Activated T-cell treated with anti-CD3 and anti-CD28 coated beads, Interleukin-2, amount 50 U/mL, for 72 hours (primary cell): ENCODE measurements around the gene KANK2. TPM values are rescaled to one million over a fixed set of nuclear protein-coding genes. Genes with fewer than 3 reads are reported as not detected.

Experiments
- ATAC-seq, 2 donors: fragments of 150-1000 bp; cut with Tn5 transposase; replicated peaks in 1 of 2; 2 replicates each; pipeline ENCODE4 v1.10.0; 2021; ENCODE audit warnings: moderate library complexity in 2 of 2, mild to moderate bottlenecking in 1 of 2
- DNase-seq, 2 donors: peaks; one replicate each; pipeline ENCODE4 v3.0.0; 2021 to 2022; ENCODE audit warnings: mixed read lengths in 1 of 2
- H3K27ac Mint-ChIP-seq: one replicate; pipeline ENCODE4 v1.8.0; 2022; ENCODE audit warnings: mild to moderate bottlenecking, moderate library complexity, mixed read lengths
- H3K27me3 Mint-ChIP-seq: one replicate; pipeline ENCODE4 v1.8.0; 2022; ENCODE audit warnings: low read depth, mixed read lengths
- H3K36me3 Mint-ChIP-seq, 2 donors: one replicate each; pipeline ENCODE4 v1.8.0; 2022; ENCODE audit warnings: mixed read lengths in 2 of 2, mild to moderate bottlenecking in 1 of 2; ENCODE audit not compliant: insufficient read depth in 2 of 2
- H3K4me1 Mint-ChIP-seq: one replicate; pipeline ENCODE4 v1.8.0; 2022; ENCODE audit warnings: low read depth, mixed read lengths
- H3K4me3 Mint-ChIP-seq, 2 donors: one replicate each; pipeline ENCODE4 v1.8.0; 2022; ENCODE audit warnings: mild to moderate bottlenecking in 2 of 2, mixed read lengths in 2 of 2, moderate library complexity in 2 of 2
- H3K9me3 Mint-ChIP-seq, 2 donors: one replicate each; pipeline ENCODE4 v1.8.0; 2022; ENCODE audit warnings: mixed read lengths in 2 of 2
- total RNA-seq, 2 donors: library from RNA; stranded (reverse); gene quantifications; one replicate each; pipeline ENCODE4 v1.2.3, GENCODE V29; 2022

Gene KANK2
- total RNA-seq, 2 donors from 2014 or later: 0.96 to 1.1 TPM

DNA sequence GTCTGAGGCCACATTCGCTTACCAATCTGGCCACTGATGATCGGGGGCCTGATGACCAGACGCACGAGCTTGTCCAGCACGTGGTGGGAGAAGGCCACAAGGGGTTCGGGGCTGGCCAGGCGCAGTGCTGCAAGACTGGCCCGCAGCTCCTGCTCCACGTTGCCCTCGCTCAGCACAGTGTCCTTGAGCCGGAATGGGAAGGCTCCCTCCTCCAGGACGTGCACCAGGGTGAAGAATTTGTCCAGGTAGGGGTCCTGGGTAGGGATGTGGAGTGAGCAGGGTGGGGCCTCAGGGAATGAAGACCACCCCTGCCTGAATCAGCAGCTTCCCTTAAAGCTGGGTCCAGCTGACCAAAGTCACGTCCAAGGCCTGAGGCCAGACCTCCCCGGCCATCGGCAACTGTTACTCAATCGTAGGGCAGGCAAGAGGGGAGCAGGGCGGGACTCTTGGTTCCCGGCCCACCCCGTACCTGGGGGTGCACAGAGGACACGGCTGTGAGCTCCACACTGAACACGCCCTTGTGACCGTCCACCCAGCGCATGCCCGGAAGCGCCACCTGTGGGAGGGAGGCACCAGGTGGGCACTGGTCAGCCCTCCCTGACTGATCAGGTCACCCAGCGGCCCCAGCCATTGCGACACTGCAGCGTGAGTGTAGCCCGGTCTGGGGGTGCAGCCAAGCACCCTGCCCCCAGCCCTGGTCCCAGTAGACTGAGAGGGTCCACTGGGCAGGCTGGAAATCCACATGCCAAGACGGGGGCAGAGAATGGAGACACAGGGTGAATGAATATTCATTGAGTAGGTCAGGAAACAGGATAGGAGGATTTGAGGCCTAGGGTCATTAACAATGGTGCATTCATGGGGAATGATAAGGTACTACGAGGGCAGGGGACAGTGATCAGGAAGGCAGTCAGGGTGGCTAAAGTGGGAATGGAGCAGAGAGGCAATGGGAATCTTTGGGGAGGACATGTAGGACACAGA is 39.3 kb upstream of the KANK2 start:
- H3K9me3 Mint-ChIP-seq: peaks cover 2 to 5% of the 10 kb centered on the region in 2 donors
- no peak for DNase-seq
- H3K27ac Mint-ChIP-seq: no peak overlapping the region
- no peaks in the 10 kb centered on the region for H3K4me1 Mint-ChIP-seq
- no peaks in the 10 kb centered on the region for H3K36me3 Mint-ChIP-seq
- no peak overlapping the region for H3K4me3 Mint-ChIP-seq
- no peak for ATAC-seq
- H3K27me3 Mint-ChIP-seq: no peaks in the 10 kb centered on the region

DNA sequence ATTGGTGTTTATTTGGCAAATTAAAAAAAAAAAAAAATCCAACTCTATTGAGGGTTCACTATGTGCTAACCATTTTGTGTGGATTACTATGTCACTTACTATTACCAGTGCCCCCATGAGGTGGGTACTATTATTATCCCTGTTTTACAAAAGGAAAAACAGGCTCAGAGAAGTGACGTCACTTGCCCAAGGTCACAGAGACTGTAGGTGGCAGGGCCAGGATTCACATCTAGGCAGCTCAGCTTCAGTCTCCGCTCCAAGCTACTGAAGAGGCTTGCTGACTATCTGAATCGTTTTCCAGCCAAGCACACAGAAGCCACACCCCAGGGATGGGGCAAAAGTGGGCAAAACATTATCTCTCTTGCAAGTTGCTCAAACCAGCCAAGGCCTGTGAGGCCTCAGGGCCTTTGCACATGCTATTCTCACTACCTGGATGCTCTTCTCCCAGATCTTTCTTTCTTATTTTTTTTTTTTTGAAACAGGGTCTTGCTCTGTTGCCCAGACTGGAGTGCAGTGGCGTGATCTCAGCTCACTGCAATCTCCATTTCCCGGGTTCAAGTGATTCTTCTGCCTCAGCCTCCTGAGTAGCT is 37.2 kb upstream of the KANK2 start:
- no peak for ATAC-seq
- no peaks in the 10 kb centered on the region for H3K4me1 Mint-ChIP-seq
- H3K27ac Mint-ChIP-seq: no peak overlapping the region
- no peak for DNase-seq
- H3K27me3 Mint-ChIP-seq: no peaks in the 10 kb centered on the region
- peaks cover 2 to 5% of the 10 kb centered on the region in 2 donors for H3K9me3 Mint-ChIP-seq
- H3K36me3 Mint-ChIP-seq: no peaks in the 10 kb centered on the region
- H3K4me3 Mint-ChIP-seq: no peak overlapping the region

DNA sequence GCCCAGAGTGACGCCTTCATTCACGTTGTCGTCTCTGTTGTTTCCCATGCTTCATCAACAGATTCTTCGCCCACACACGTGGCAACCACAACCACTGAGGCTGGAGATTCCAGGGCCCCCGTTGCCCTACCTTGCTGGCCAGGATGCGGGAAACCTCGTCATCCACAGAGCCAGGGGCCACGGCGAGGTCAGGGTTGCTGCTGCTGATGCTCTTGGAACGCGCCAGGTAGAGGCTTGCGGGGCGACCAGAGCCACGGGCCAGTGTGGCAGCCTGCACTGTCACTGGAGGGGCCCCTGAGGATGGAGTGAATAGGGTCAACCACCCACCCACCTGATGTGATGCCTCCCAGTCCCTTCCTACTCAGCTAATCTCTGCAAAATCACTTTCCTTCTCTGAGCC is 35.7 kb upstream of the KANK2 start:
- Mint-ChIP-seq H3K27ac (no peak overlapping the region), H3K36me3 (no peaks in the 10 kb centered on the region), H3K4me3 (no peak overlapping the region), H3K9me3 (no peaks in the 10 kb centered on the region), H3K27me3 (no peaks in the 10 kb centered on the region), H3K4me1 (no peaks in the 10 kb centered on the region)
- DNase-seq (no peak), ATAC-seq (no peak)

DNA sequence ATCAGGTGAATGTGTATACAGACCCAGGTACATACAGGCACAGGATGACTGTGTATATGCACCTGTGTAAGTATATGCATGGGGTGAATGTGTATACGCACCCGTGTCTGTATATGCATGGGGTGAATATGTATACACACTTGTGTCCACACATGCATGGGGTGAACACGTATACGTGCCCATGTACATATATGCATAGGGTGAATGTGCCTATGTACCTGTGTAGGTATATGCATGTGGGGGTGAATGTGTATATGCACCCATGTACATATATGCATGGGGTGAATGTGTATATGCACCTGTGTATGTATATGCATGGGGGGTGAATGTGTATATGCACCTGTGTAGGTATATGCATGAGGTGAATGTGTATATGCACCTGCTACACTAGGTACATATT is 35.2 kb upstream of the KANK2 start:
- Mint-ChIP-seq H3K4me3 (no peak overlapping the region), H3K27ac (no peak overlapping the region), H3K9me3 (no peaks in the 10 kb centered on the region), H3K36me3 (no peaks in the 10 kb centered on the region), H3K27me3 (no peaks in the 10 kb centered on the region), H3K4me1 (no peaks in the 10 kb centered on the region)
- ATAC-seq: no peak
- no peak for DNase-seq

DNA sequence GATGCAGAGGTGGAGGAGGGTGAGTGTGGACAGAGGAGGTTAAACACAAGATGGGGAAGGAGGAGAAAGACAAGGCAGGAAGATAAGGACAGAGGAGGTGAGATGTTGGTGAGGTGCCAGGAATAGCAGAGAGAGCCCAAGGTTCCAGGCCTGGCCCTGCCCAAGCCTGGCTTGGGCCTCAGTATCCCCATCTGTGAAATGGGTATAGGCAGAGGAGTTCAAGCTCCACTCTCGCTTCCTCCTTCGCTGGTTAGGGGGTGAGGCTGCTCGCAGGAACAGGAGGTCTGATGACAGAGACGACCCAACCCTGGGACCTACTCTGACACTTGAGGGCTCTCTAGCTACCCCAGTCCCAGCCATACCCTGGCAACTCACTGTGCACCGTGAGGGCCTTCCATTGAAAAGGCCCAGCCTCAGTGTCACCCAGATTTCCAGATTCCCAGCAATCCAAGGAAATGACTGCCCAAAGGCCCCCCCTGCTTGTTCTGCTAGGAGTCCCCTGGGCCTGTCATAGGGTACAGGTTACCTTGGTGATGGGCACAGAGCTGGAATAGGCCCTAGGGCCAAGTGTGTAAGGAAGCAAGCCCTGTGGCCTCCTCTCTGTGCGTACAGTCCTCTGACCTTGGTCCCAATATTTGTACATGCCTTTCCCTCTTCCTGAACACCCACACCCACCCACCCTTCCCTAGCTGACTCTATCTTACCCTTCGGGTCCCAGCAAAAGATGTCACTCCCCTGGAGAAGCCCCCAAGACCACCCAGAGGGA is 33.5 kb upstream of the KANK2 start:
- Mint-ChIP-seq H3K4me1 (no peaks in the 10 kb centered on the region), H3K27me3 (no peaks in the 10 kb centered on the region), H3K4me3 (no peak overlapping the region), H3K36me3 (no peaks in the 10 kb centered on the region), H3K9me3 (no peaks in the 10 kb centered on the region), H3K27ac (no peak overlapping the region)
- DNase-seq (no peak), ATAC-seq (no peak)

DNA sequence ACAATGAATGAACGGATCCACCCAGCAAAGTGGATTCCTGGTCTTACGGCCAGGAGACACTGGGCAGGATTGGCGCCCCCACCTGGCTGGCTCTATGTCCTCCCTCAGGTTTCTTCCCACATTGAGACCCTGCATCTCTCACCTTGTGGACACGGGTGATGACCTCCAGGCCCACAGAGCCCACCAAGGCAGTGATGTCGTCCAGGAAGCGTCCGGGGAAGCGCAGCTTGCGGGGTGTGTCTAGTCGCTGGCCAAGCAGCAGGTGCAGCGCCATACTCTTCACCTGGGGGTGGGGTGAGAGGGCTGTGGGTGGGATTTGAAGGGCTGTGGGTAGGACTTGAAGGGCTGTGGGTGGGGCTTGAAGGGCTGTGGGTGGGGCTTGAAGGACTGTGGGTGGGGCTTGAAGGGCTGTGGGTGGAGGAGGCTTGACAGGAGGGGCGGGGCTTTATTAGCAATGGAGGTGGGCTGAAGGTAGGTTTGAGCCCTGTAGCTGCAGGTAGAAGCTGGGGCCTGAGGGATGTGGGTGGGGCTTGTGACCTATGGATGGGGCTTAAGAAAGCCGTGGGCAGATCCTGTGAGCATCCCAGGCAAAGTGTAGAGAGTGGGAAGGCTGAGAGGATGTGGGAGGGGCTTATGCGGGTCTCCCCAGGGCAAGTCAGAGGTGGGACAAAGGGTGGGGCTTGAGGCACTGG is 30.0 kb upstream of the KANK2 start:
- Mint-ChIP-seq H3K4me3 (no peak overlapping the region), H3K4me1 (no peaks in the 10 kb centered on the region), H3K27ac (no peak overlapping the region), H3K36me3 (no peaks in the 10 kb centered on the region), H3K27me3 (no peaks in the 10 kb centered on the region), H3K9me3 (no peaks in the 10 kb centered on the region)
- no peak for ATAC-seq
- peak in 1 of 2 donors; percentile 10 for DNase-seq

DNA sequence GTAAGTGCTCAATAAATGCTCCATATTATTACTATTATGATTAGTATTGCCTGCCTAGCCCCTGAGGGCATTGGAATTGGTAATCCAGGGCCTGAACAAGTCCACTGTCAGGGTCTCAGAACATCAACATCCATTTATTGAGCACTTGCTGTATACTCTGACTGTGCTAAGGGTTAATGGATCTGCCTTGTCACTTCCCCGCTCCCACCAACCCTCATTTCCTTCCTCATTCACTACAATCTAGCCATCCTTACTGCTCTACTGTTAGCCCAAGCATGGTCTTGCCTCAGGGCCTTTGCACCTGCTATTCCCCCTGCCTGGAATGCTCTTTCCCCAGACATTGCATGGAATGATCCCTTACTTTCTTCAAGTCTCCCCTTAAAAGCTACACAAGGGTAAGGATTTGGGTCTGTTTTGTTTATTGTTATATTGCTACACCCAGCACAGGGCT is 29.4 kb upstream of the KANK2 start:
- Mint-ChIP-seq H3K9me3 (peaks cover under 1% of the 10 kb centered on the region in 2 donors), H3K4me1 (no peaks in the 10 kb centered on the region), H3K36me3 (peaks cover under 1% of the 10 kb centered on the region in 2 donors), H3K4me3 (no peak overlapping the region), H3K27me3 (no peaks in the 10 kb centered on the region), H3K27ac (no peak overlapping the region)
- DNase-seq (no peak), ATAC-seq (no peak)

DNA sequence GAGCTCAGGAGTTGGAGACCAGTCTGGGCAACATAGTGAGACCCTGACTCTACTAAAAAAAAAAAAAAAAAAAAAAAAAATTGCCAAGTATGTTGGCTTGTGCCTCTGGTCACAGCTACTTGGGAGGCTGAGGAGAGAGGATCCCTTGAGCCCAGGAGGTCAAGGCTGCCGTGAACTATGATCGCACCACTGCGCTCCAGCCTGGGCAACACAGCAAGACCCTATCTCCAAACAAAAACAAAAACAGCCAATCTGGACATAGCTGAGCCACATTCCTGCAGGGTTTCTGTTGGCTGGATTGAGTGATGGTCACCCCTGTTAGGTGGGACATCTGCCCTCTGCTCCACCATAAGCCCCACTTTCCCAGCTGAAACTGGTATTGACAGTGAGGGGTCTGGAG is 28.5 kb upstream of the KANK2 start:
- Mint-ChIP-seq H3K36me3 (peaks cover 5 to 6% of the 10 kb centered on the region in 2 donors), H3K27me3 (no peaks in the 10 kb centered on the region), H3K9me3 (peaks cover 5 to 6% of the 10 kb centered on the region in 2 donors), H3K4me1 (no peaks in the 10 kb centered on the region), H3K27ac (no peak overlapping the region), H3K4me3 (no peak overlapping the region)
- ATAC-seq (no peak), DNase-seq (no peak)

DNA sequence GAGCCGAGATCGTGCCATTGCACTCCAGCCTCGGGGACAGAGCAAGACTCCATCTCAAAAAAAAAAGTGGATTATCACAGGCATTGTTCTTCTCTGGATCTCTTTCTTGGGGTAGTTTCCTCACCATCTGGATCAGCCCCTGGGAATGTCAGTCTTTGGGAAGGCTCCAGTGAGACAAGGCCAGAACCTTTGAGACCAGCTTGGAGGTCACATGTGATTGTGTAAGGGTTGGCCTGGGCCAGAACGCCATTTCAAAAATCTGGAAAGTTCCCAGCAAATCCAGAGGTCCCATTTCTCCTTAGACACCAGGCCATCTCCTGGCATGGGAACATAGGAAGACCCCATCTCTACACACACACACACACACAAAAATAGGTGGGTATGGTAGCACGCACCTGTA is 27.8 kb upstream of the KANK2 start:
- no peak overlapping the region for H3K27ac Mint-ChIP-seq
- H3K4me1 Mint-ChIP-seq: no peaks in the 10 kb centered on the region
- peaks cover 9 to 10% of the 10 kb centered on the region in 2 donors for H3K9me3 Mint-ChIP-seq
- H3K4me3 Mint-ChIP-seq: no peak overlapping the region
- DNase-seq: no peak
- H3K36me3 Mint-ChIP-seq: peaks cover 8% of the 10 kb centered on the region in 2 donors
- H3K27me3 Mint-ChIP-seq: no peaks in the 10 kb centered on the region
- ATAC-seq: no peak

DNA sequence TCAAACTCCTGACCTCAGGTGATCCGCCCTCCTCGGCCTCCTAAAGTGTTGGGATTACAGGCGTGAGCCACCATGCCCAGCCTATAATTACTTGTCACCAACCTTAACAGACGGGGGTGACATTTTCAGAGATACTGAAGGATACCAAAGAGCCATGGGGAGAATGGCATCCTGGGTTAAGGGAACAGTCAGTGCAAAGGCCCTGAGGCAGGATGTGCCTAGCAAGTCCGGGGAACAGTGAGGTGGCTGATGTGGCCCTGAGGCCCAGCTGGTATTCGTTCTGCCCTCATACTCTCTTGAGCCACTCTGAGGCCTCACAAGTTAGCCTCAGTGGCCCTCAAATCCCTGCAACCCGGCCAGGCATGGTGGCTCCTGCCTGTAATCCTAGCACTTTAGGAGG is 27.1 kb upstream of the KANK2 start:
- Mint-ChIP-seq H3K36me3 (peaks cover 8% of the 10 kb centered on the region in 2 donors), H3K4me3 (no peak overlapping the region), H3K27me3 (no peaks in the 10 kb centered on the region), H3K4me1 (no peaks in the 10 kb centered on the region), H3K9me3 (peaks cover 10% of the 10 kb centered on the region in 2 donors), H3K27ac (no peak overlapping the region)
- ATAC-seq: no peak
- DNase-seq: no peak

DNA sequence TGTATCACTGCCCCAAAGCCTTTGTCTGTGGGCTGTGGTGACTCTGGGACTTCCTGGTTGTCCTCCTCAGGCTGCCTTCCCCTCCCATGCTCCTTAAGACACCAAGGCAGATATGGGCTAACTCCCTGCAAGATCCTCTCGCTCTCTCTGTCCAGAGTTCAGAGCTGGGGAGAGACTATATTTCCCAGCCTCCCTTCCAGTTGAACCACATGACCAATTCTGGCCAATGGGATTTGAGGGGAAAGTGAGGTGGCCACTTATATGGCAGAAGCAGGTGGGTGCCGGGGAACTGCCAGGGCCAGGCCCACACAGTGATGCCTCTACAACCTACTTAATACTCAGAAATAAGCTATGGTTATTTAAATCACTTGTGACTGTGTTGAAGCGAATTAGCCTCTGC is 25.9 kb upstream of the KANK2 start:
- Mint-ChIP-seq H3K27me3 (no peaks in the 10 kb centered on the region), H3K4me3 (no peak overlapping the region), H3K4me1 (no peaks in the 10 kb centered on the region), H3K9me3 (peaks cover 10% of the 10 kb centered on the region in 2 donors), H3K27ac (no peak overlapping the region), H3K36me3 (peaks cover 8% of the 10 kb centered on the region in 2 donors)
- ATAC-seq (no peak), DNase-seq (no peak)

DNA sequence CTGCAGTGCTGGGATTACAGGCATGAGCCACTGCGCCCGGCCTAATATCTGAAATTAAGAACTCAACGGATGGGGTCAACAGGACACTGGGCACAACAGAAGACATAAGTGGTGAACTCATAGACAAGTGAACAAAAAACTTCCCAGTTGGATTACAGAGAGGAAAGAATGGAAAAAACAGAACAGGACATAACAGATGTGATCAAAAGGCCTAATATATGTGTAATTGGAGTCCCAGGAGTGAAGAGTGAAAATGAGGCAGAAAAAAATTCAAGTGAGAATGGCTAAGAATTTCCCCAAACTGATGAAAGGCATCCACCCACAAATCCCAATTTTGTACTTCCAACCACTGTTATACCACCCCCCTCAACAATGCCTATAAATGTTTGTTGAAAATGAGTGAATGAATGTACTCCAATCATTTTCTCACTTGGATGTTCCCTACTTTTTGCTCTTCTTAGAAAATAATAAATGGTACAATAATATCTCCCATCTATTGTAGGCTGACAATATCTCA is 23.8 kb upstream of the KANK2 start:
- Mint-ChIP-seq H3K4me3 (no peak overlapping the region), H3K4me1 (no peaks in the 10 kb centered on the region), H3K9me3 (peaks cover 10% of the 10 kb centered on the region in 2 donors), H3K36me3 (peaks cover 8% of the 10 kb centered on the region in 2 donors), H3K27ac (no peak overlapping the region), H3K27me3 (no peaks in the 10 kb centered on the region)
- ATAC-seq (no peak), DNase-seq (no peak)
